ENCODE data around the gene NHEJ1. TPM values are rescaled to one million over a fixed set of nuclear protein-coding genes. Genes with fewer than 3 reads are reported as not detected.

The NHEJ1 gene
- total and polyA plus RNA-seq, 2 of the 13 experiments (the other 11 are each of a cell fraction or from before 2014, with no cell fraction given) = 30.0 to 30.7 TPM

- TF ChIP-seq YY1 (IDR thresholded peaks at IDR 0.05; ENCODE audit: insufficient read depth, insufficient replicate concordance, low read depth, low read length) = peak; percentile 75
- TF ChIP-seq TOE1 (CRISPR knock-in tag; IDR thresholded peaks at IDR 0.05) = no peak
- TF ChIP-seq HOXD1 (CRISPR knock-in tag; IDR thresholded peaks at IDR 0.05) = no peak
- no peak for TF ChIP-seq ZNF839 (CRISPR knock-in tag; IDR thresholded peaks at IDR 0.05; ENCODE audit: borderline replicate concordance)
- TF ChIP-seq CREM (IDR thresholded peaks at IDR 0.05) = peak; percentile 64; the same call in 1 of the 2 replicates
- TF ChIP-seq CREM (CRISPR knock-in tag; IDR thresholded peaks at IDR 0.05) = no peak
- TF ChIP-seq SNAI1 (CRISPR knock-in tag; IDR thresholded peaks at IDR 0.05; ENCODE audit: borderline replicate concordance) = no peak
- TF ChIP-seq ZSCAN21 (CRISPR knock-in tag; IDR thresholded peaks at IDR 0.05; ENCODE audit: borderline replicate concordance) = no peak
- TF ChIP-seq CHD4 (IDR thresholded peaks at IDR 0.05; ENCODE audit: borderline replicate concordance, low read length) = no peak
- TF ChIP-seq ZNF12 (CRISPR knock-in tag; IDR thresholded peaks at IDR 0.05) = no peak; the same call in 1 of the 2 replicates
- TF ChIP-seq RARG (CRISPR knock-in tag; IDR thresholded peaks at IDR 0.05; ENCODE audit: low read depth) = no peak
- no peak for TF ChIP-seq EED (CRISPR knock-in tag; IDR thresholded peaks at IDR 0.05)
- TF ChIP-seq HOXA5 (CRISPR knock-in tag; IDR thresholded peaks at IDR 0.05) = peak; percentile 81
- TF ChIP-seq DMTF1 (CRISPR knock-in tag; IDR thresholded peaks at IDR 0.05) = no peak
- TF ChIP-seq ATF3 (CRISPR knock-in tag; IDR thresholded peaks at IDR 0.05) = no peak
- no peak for TF ChIP-seq HNRNPK (IDR thresholded peaks at IDR 0.05; ENCODE audit: low read depth, low read length, poor library complexity, severe bottlenecking)
- TF ChIP-seq CBX5 (CRISPR knock-in tag; IDR thresholded peaks at IDR 0.05; ENCODE audit: borderline replicate concordance) = peak; percentile 51; the same call in 1 of the 2 replicates
- no peak for TF ChIP-seq ZC3H4 (CRISPR knock-in tag; IDR thresholded peaks at IDR 0.05; ENCODE audit: borderline replicate concordance)
- no peak for TF ChIP-seq NCOA5 (CRISPR knock-in tag; IDR thresholded peaks at IDR 0.05)
- no peak for TF ChIP-seq ZNF530 (CRISPR knock-in tag; IDR thresholded peaks at IDR 0.05; ENCODE audit: low read depth)
- TF ChIP-seq, protein P1, sequence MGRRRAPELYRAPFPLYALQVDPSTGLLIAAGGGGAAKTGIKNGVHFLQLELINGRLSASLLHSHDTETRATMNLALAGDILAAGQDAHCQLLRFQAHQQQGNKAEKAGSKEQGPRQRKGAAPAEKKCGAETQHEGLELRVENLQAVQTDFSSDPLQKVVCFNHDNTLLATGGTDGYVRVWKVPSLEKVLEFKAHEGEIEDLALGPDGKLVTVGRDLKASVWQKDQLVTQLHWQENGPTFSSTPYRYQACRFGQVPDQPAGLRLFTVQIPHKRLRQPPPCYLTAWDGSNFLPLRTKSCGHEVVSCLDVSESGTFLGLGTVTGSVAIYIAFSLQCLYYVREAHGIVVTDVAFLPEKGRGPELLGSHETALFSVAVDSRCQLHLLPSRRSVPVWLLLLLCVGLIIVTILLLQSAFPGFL (CRISPR knock-in tag; IDR thresholded peaks at IDR 0.05) = no peak
- TF ChIP-seq ZNF160 (CRISPR knock-in tag; IDR thresholded peaks at IDR 0.05) = no peak; the same call in 1 of the 2 replicates
These were observed 49.1 kb downstream of the NHEJ1 start (continued) for GRCh38 chr2:219111375-219112061.

All from HepG2 (cell line).